ENCODE data around the gene ACE2. TPM values are rescaled to one million over a fixed set of nuclear protein-coding genes. Genes with fewer than 3 reads are reported as not detected.
A peak's percentile ranks its signal among the peaks of the same experiment; 100 is the strongest.

ACE2 gene
- total and polyA plus RNA-seq, 9 of the 15 experiments (the other 6 are each of a cell fraction or from before 2014, with no cell fraction given), result 0.03 to 0.09 (median 0.07) TPM; not detected in 6

GRCh38 chrX:15564981-15565579, 35.7 kb downstream of the ACE2 start:
- ChIA-PET CTCF (ENCODE audit: low intra/inter-chr PET ratio) (interaction anchor here (1.2 to 4.3 kb wide), 4 partner anchors 67 to 265 kb away, joined by 5 to 36 read pairs (median 8); partner anchors contain the start of gene PIR), POLR2A (interaction anchor here (0.9 kb wide), 1 partner anchor 15 kb away, joined by 3 read pairs; no protein-coding TSS in a partner anchor)
- DNase-seq (ENCODE audit: extremely low read depth in 1 of 4, low spot score in 3 of 4) (peak; percentile 23 to 78 (median 34)), ATAC-seq (peak; percentile 96), FAIRE-seq (peak; percentile 91)
- peak overlapping the region; percentile 52 for H2AFZ ChIP-seq (ENCODE audit: low read depth, low read length)
- intact Hi-C loops (cut with micrococcal nuclease) (loop anchor here (1.0 to 5.0 kb wide), 4 partner anchors 67 to 407 kb away; no protein-coding TSS in a partner anchor), in situ Hi-C loops (cut with MboI) (loop anchor here (5.0 to 10.0 kb wide), 4 partner anchors 58 to 220 kb away; no protein-coding TSS in a partner anchor)
- no peaks in the 10 kb centered on the region for H3K79me2 ChIP-seq (ENCODE audit: control insufficient read depth, insufficient read depth, low read length)
- no peak overlapping the region for H3K27ac ChIP-seq (ENCODE audit: extremely low read depth, low read depth, low read length)
- no peaks in the 10 kb centered on the region for H3K9me3 ChIP-seq (replicated peaks; ENCODE audit: control insufficient read depth, insufficient read depth, low read depth, low read length)
- no peaks in the 10 kb centered on the region for H4K20me1 ChIP-seq (replicated peaks; ENCODE audit: control insufficient read depth, insufficient read depth, low read length)
- H3K4me3 ChIP-seq, result no peak overlapping the region
- peaks cover 0 to 3% of the 10 kb centered on the region in 2 experiments; a peak in 2 of 5 replicates for H3K4me1 ChIP-seq (replicated peaks in 1 of 2; ENCODE audit: control insufficient read depth in 2 of 2, insufficient read depth in 2 of 2, low read length in 2 of 2)
- no TSS peak for BruUV-seq (replicated peaks)
- H3K9me1 ChIP-seq (ENCODE audit: control insufficient read depth, insufficient read depth, low read length), result no peaks in the 10 kb centered on the region
- WGBS (ENCODE audit: insufficient coverage, low coverage, missing lambda C conversion rate), result 0% methylated on average over 5 of the region's 5 CpGs
- no peak overlapping the region for H3K9ac ChIP-seq (ENCODE audit: insufficient read depth in 1 of 2, low read depth in 2 of 2, low read length in 2 of 2)
- H3K4me2 ChIP-seq (ENCODE audit: insufficient read depth, low read length), result no peak overlapping the region
- H3K36me3 ChIP-seq (ENCODE audit: control insufficient read depth, insufficient read depth, low read length), result no peaks in the 10 kb centered on the region
- H3K27me3 ChIP-seq (ENCODE audit: control insufficient read depth in 2 of 2, insufficient read depth in 2 of 2, low read length in 2 of 2), result no peaks in the 10 kb centered on the region
- TF ChIP-seq JUND (IDR thresholded peaks at IDR 0.05; ENCODE audit: borderline replicate concordance, low read depth, low read length) (no peak), JUND (tag; IDR thresholded peaks at IDR 0.05; ENCODE audit: borderline replicate concordance, low read depth, low read length) (0 out of 3 replicates have a peak, but pooled peaks have one; percentile 22), NFE2 (IDR thresholded peaks at IDR 0.05; ENCODE audit: low read depth) (no peak), ARID2 (IDR thresholded peaks at IDR 0.05) (peak; percentile 80), SMC3 (conservative IDR thresholded peaks at IDR 0.05; ENCODE audit: insufficient read depth, low read depth, low read length) (peak; percentile 91), HMBOX1 (IDR thresholded peaks at IDR 0.05) (peak; percentile 35; the same call in 1 of the 2 replicates), RFX1 (IDR thresholded peaks at IDR 0.05) (peak; percentile 73), RCOR1 (IDR thresholded peaks at IDR 0.05; ENCODE audit: borderline replicate concordance in 1 of 2, low read depth in 2 of 2, low read length in 2 of 2) (0 out of 4 replicates have a peak, but pooled peaks of 1 of the 2 experiments have one; percentile 18), ZEB2 (IDR thresholded peaks at IDR 0.05) (no peak), TSC22D4 (tag; IDR thresholded peaks at IDR 0.05) (no peak), STAG1 (CRISPR knock-in tag; IDR thresholded peaks at IDR 0.05; ENCODE audit: borderline replicate concordance) (peak; percentile 72; the same call in 1 of the 2 replicates), ZNF717 (CRISPR knock-in tag; IDR thresholded peaks at IDR 0.05) (no peak), CTCF (IDR thresholded peaks at IDR 0.05 in 2 of 3, conservative IDR thresholded peaks at IDR 0.05 in 1 of 3; ENCODE audit: insufficient read depth in 2 of 3, low read depth in 1 of 3, low read length in 3 of 3) (peak; percentile 84 to 89 (median 86)), MEIS2 (IDR thresholded peaks at IDR 0.05; ENCODE audit: partially characterized antibody) (no peak), C11orf30 (IDR thresholded peaks at IDR 0.05; ENCODE audit: low read depth) (no peak), DEAF1 (CRISPR knock-in tag; IDR thresholded peaks at IDR 0.05) (peak; percentile 90), RAD21 (CRISPR knock-in tag; conservative IDR thresholded peaks at IDR 0.05 in 1 of 2, IDR thresholded peaks at IDR 0.05 in 1 of 2) (peak; percentile 94 to 97), CC2D1A (IDR thresholded peaks at IDR 0.05) (0 out of 2 replicates have a peak, but pooled peaks have one; percentile 66)
